IPS-15b (cell line): ENCODE results near the gene STIMATE.

Source experiments
- H3K27me3 ChIP-seq: one replicate; pipeline ENCODE4 v1.6.1; 2013; ENCODE audit warnings: low read length; ENCODE audit not compliant: control insufficient read depth, insufficient read depth
- H3K36me3 ChIP-seq: one replicate; pipeline ENCODE4 v1.6.1; 2013; ENCODE audit warnings: low read length; ENCODE audit not compliant: control insufficient read depth, insufficient read depth
- H3K4me1 ChIP-seq: one replicate; pipeline ENCODE4 v1.6.1; 2013; ENCODE audit warnings: mild to moderate bottlenecking, low read length; ENCODE audit not compliant: control insufficient read depth, insufficient read depth
- H3K4me3 ChIP-seq: one replicate; pipeline ENCODE4 v1.5.1; 2013; ENCODE audit warnings: low read depth, low read length
- H3K9ac ChIP-seq: one replicate; pipeline ENCODE4 v1.6.1; 2013; ENCODE audit warnings: low read depth, mild to moderate bottlenecking, low read length
- H3K9me3 ChIP-seq: one replicate; pipeline ENCODE4 v1.6.1; 2013; ENCODE audit warnings: mild to moderate bottlenecking, low read length; ENCODE audit not compliant: control insufficient read depth, insufficient read depth

Gene STIMATE

DNA sequence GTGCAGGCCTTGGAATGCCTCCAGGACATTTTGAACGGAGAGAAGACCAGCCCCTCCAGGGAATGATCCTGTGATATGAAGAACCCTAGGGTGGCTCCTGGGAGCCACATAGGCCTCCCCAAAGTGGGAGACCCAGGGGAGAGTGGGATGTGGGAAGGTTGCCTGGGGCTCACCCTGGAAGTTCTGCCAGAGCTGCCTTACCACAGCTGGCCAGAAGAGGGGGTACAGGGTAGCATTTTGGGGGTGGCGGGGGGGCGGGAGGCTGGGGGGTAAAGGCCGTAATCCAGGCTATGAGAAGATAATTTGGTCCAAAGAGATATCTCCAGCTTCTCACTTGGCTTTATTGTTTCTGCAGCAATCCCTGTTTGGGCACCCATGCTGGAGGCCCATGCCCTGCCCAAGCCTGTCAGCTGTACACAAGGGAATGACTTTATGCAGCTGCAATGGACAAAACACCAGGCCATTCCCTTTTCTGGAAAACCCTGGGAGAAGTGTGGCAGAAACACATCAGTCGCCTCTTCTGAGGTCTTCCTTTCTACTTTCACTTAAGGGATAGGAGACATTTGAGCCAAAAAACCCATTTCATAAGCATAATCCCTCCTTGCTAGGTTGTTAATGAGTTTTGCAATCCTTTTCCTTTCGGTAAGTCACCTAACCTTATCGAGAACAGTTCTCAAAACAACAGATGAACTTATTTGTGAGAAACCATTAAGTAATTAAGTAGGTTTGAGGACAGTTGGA, 51.5 kb downstream of the STIMATE start:
- Histone ChIP-seq H3K9me3 (no peaks in the 10 kb centered on the region), H3K9ac (no peak overlapping the region), H3K27me3 (no peaks in the 10 kb centered on the region), H3K4me3 (no peak overlapping the region), H3K4me1 (no peaks in the 10 kb centered on the region), H3K36me3 (peaks cover 24% of the 10 kb centered on the region)

DNA sequence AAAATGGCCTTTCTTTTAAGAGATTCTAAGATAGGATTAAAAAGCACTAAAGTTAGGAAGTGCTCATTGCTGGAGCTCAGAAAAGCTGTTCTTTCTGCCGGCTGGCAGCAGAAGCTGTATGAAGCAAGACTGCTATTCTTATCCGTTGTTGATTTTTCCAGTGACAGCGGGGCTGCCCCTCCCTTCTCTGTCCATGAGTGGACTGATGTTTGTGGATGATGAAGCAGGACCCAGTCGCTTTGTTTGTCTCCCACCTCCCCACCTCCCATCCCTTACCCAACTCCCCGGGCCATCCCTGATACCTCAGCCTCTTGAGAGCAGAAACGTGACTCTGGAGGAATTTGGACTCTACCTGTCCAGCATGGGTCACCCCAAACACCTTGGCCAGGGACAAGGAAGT, 52.2 kb downstream of the STIMATE start:
- H3K4me1 ChIP-seq, result no peaks in the 10 kb centered on the region
- H3K9ac ChIP-seq, result no peak overlapping the region
- no peaks in the 10 kb centered on the region for H3K27me3 ChIP-seq
- H3K36me3 ChIP-seq, result peaks cover 28% of the 10 kb centered on the region
- H3K9me3 ChIP-seq, result no peaks in the 10 kb centered on the region
- no peak overlapping the region for H3K4me3 ChIP-seq

DNA sequence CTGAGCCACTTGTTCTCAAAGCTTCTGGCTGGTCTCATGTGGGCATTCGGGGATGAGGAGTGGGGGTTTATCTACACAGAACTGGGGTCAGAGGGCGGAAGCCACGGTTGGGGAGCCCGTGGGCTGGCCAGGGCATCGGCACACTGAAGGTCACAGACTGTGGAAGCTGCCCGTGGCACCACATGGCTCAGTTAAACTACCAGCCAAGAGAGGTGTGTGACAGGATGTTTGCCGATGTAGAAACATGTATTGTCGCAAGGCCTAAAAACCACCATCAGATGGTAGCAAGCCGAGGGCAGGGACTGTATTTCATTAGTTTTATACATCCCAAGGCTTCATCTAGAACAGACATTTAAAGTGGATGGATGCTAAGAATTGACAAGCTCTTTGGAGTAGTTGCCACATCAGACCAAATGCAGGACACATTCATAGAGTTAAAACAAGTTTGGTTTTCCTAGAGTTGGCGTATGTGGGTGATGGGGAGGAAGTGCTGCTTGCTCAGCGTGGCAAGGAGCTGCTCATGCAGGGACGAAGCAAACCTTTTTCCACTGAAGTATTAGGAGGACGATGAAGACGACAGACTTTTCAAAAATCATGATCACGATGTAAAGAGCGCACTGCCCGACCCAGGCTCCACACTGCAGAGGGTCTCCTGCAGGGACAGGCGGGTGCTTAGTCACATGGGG, 52.9 kb downstream of the STIMATE start:
- H3K4me1 ChIP-seq, result no peaks in the 10 kb centered on the region
- no peaks in the 10 kb centered on the region for H3K9me3 ChIP-seq
- H3K36me3 ChIP-seq, result peaks cover 31% of the 10 kb centered on the region
- H3K27me3 ChIP-seq, result no peaks in the 10 kb centered on the region
- H3K4me3 ChIP-seq, result no peak overlapping the region
- no peak overlapping the region for H3K9ac ChIP-seq

DNA sequence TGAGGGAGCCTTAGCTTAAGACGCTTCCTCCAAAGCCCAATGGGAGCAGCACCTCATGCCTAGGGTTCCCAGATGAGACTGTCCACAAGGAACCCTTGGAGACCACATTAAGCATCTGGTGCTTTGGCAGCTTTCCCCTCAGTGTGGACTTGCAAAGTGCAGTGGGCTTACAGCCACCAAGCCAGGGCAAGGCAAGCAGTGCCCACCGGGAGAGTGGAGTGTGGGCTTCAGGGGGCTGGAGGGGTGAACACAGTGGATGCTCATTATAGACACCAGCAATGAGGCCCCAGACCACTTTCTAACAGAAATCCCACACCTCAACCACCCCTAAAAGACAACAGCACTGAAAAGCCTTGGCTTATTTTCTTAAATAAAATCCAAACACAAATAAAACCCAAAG, 53.5 kb downstream of the STIMATE start:
- Histone ChIP-seq H3K4me1 (no peaks in the 10 kb centered on the region), H3K9ac (no peak overlapping the region), H3K4me3 (no peak overlapping the region), H3K36me3 (peaks cover 27% of the 10 kb centered on the region), H3K9me3 (no peaks in the 10 kb centered on the region), H3K27me3 (no peaks in the 10 kb centered on the region)

DNA sequence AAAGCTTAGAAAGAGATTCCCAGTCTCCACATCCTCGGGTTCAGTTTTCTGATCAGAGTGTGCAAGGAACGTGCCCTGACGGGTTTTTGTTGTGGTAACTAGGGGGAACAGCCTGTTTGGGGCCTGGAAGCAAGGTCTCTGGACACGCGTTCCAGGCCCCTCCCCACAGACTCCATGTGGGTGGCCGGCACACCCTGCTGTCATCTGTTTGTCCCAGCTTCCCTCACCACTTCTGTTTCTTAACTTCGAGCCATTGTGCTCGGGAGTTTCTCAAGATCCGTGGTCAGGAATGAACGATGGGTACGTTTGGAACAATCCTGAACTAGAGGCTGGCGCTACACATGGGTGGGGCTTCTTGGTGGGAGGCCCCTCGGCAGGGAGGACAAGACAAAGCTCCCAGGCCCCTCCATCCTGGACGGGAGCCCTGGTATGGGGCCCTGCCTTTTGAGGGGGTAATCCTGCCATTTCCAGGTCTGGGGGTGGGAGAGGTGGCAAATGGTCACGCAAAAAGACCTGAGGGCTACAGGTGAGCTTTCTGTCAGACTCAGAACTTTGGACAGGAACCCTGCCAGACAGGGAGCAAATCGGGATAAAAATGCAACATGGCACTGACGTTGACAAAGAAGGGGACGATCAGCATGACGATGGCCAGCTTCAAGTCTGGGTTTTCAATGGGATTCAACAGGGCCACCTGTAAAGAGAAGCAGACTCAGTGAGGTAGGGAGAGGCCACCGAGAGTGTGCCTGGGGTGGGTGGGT, 54.1 kb downstream of the STIMATE start:
- peaks cover 22% of the 10 kb centered on the region for H3K36me3 ChIP-seq
- H3K4me3 ChIP-seq, result no peak overlapping the region
- no peaks in the 10 kb centered on the region for H3K9me3 ChIP-seq
- H3K4me1 ChIP-seq, result no peaks in the 10 kb centered on the region
- no peak overlapping the region for H3K9ac ChIP-seq
- no peaks in the 10 kb centered on the region for H3K27me3 ChIP-seq

DNA sequence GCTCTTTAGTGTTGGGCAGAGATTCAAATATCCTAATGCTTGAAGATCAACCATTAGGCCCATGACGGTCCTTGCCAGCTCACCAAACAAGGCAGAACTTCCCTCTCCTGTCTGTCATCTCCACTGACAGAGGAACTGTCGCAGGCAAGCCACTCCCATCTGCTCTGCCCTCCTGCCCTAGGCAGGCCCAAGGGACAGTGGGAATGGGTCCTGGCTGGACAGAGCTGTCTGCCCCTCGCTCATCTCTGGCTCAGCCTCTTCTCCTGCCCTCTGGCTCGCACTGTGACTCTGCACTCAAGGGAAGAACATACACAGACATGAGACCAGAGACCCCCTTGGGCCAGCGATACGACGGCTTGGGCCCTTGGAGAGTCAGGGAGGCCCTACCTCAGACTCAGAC, 54.9 kb downstream of the STIMATE start:
- Histone ChIP-seq H3K4me3 (no peak overlapping the region), H3K9me3 (no peaks in the 10 kb centered on the region), H3K9ac (no peak overlapping the region), H3K4me1 (no peaks in the 10 kb centered on the region), H3K27me3 (no peaks in the 10 kb centered on the region), H3K36me3 (peaks cover 16% of the 10 kb centered on the region)

DNA sequence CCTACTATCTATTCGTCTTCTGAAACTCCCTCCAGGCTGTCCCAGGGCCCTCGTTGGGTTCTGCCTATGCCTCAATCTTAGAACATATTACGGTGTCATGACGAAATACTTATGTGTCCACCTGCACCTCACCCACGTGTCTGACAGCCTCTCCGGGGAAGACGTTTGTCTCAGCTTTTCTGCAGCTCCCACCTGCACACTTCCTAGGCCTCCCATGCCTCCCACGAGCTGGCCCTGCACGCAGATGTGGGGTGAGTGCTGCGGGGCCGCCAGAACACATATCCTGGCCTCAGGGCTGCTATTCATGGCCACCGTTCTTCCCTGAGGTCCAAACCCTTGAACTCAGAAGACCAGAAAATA, 55.4 kb downstream of the STIMATE start:
- Histone ChIP-seq H3K9me3 (no peaks in the 10 kb centered on the region), H3K27me3 (no peaks in the 10 kb centered on the region), H3K4me3 (no peak overlapping the region), H3K36me3 (peaks cover 16% of the 10 kb centered on the region), H3K4me1 (no peaks in the 10 kb centered on the region), H3K9ac (no peak overlapping the region)

DNA sequence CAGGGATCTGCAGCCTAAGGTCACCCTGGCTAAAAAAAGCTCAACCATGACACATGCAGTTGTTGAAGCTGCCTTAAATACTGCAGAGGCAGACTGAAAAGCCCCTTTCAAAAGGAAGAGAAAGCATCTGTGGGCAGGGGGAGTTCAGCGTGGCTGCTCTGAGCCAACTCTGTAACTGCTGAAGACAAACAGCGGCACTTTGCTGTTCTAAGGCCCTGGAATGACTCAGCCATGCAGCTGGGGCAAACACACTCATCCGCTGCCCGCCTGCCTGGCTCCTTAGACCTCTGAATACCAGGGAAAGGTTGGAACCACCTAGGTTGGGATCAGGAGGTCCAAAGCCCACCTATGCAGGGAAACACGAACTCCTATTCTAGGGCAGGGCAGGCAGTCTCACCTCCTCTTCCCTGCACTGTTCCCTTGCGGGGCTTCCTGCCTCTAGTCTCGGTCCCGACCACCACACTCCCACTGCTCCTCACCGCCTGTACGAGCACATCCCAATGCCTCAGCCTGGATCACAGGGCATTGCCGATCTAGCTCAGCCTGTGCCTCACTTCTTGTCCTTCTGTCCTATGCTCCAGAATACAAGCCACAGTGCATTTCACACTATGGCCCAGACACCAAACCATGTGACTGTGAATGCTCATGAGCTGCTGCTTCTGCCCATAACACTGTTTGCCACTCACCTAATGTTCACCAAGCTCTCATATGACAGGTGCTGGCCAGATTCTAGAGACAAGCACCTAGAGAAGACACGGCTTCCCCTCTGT, 56.0 kb downstream of the STIMATE start:
- Histone ChIP-seq H3K9ac (no peak overlapping the region), H3K36me3 (peaks cover 16% of the 10 kb centered on the region), H3K4me1 (no peaks in the 10 kb centered on the region), H3K9me3 (no peaks in the 10 kb centered on the region), H3K4me3 (no peak overlapping the region), H3K27me3 (no peaks in the 10 kb centered on the region)

DNA sequence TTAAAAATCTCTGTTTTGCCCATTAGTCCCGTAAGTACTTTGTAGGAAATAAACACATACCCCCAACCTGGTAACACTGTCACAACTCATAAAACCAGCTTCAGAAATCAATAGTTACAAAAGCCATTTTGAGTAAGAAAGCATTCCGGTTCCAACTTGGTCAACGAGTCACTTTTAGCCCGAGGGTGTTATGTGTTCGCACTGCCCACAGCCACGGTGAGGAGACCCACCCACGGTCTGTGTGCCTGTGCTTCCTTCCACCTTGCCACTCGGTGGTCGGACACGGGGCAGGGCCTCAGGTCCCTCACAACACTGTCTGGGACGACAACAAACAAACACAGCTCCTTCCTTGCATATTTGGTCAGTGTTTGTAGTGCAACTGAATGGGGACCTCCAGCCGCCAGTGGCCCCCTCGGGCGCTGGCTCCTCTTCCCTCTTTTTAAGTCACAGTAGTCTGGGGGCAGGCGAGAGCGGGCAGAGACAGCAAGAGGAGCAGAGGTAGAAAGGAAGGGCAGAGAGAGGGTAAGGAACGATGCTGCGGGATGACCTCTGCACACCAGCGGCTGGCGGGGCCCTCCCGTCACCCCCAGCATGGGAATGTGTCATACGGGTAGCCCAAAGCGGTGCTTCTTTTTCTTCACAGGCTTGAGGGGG, 57.3 kb downstream of the STIMATE start:
- H3K36me3 ChIP-seq, result peaks cover 18% of the 10 kb centered on the region
- no peaks in the 10 kb centered on the region for H3K27me3 ChIP-seq
- no peak overlapping the region for H3K4me3 ChIP-seq
- H3K4me1 ChIP-seq, result no peaks in the 10 kb centered on the region
- no peak overlapping the region for H3K9ac ChIP-seq
- no peaks in the 10 kb centered on the region for H3K9me3 ChIP-seq

DNA sequence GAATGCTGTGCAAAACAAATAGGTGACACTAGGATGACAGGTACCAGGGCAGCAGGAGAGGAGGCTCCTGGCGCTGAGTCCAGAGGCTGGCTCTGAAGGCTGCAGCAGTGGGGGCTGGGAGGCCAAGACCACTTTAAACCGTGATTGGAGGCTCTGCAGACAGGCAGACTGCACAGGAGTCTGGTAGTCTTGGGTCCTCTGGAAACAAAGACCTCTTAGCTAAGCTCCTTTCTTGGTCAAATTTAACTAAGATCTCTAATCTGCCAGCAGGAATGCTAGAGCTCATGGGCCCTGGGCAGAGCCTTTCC, 58.1 kb downstream of the STIMATE start:
- Histone ChIP-seq H3K9ac (no peak overlapping the region), H3K4me3 (no peak overlapping the region), H3K4me1 (no peaks in the 10 kb centered on the region), H3K27me3 (no peaks in the 10 kb centered on the region), H3K36me3 (peaks cover 16% of the 10 kb centered on the region), H3K9me3 (no peaks in the 10 kb centered on the region)

DNA sequence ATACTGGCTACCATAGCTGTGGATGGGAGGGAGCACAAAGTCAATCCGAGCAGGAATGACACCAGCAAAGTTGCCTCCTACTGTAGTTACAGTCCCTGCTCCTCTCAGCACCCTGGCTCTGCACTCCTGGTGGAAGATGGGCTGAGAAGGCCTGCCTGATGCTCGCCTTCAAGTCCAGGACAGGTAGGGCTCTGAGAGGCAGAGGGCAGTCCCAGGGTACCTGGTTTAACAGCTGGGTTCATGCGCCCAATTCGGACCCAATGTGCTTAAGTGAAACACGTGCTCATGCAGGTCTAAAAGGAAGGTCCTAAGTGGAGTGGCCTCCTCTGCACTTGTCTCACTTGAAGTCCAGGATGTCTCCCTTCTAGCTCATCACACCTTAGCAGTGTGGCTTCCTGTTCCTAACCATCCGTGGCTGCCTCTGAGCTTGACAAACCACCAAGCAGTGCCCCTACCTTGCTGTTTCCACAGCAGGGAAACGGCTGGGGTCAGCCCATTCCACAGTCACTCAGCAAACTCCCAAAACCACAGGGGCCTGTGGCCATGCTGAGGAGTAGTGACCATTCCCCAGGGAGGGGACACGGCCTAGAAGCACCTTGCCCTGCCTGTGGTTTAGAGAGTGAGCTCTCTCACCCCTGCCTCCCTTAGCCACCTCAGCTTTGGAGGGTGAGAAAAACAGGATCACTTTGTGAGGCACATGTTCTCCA, 58.6 kb downstream of the STIMATE start:
- peaks cover 15% of the 10 kb centered on the region for H3K36me3 ChIP-seq
- H3K9me3 ChIP-seq, result no peaks in the 10 kb centered on the region
- H3K9ac ChIP-seq, result no peak overlapping the region
- H3K27me3 ChIP-seq, result no peaks in the 10 kb centered on the region
- no peak overlapping the region for H3K4me3 ChIP-seq
- H3K4me1 ChIP-seq, result no peaks in the 10 kb centered on the region
